Measurements from ENCODE around the gene SMIM20.

SMIM20 gene

GRCh38 chr4:25884031-25884782 lies 29.8 kb upstream of the SMIM20 start:
- peak overlapping the region; percentile 4 for H2AFZ ChIP-seq (ENCODE audit: low read depth, low read length, severe bottlenecking)
- H3K27ac ChIP-seq (ENCODE audit: low read depth, low read length) = peak overlapping the region; percentile 11
- peaks cover 25% of the 10 kb centered on the region for H3F3A ChIP-seq (ENCODE audit: insufficient read depth)
- H3K9me3 ChIP-seq (ENCODE audit: insufficient read depth, low read length) = no peaks in the 10 kb centered on the region
- no peaks in the 10 kb centered on the region for H3K9me2 ChIP-seq (replicated peaks; ENCODE audit: insufficient read depth, low read length)
- no peaks in the 10 kb centered on the region for H3K27me3 ChIP-seq (ENCODE audit: low read length)
- H3K36me3 ChIP-seq (ENCODE audit: low read length) = no peaks in the 10 kb centered on the region
- H3K4me2 ChIP-seq (ENCODE audit: low read depth, low read length, poor library complexity, severe bottlenecking) = peak overlapping the region; percentile 31
- no peaks in the 10 kb centered on the region for H3K79me2 ChIP-seq (ENCODE audit: insufficient read depth, low read length)
- H4K20me1 ChIP-seq (ENCODE audit: low read depth, low read length) = no peaks in the 10 kb centered on the region
- TF ChIP-seq, protein P1, sequence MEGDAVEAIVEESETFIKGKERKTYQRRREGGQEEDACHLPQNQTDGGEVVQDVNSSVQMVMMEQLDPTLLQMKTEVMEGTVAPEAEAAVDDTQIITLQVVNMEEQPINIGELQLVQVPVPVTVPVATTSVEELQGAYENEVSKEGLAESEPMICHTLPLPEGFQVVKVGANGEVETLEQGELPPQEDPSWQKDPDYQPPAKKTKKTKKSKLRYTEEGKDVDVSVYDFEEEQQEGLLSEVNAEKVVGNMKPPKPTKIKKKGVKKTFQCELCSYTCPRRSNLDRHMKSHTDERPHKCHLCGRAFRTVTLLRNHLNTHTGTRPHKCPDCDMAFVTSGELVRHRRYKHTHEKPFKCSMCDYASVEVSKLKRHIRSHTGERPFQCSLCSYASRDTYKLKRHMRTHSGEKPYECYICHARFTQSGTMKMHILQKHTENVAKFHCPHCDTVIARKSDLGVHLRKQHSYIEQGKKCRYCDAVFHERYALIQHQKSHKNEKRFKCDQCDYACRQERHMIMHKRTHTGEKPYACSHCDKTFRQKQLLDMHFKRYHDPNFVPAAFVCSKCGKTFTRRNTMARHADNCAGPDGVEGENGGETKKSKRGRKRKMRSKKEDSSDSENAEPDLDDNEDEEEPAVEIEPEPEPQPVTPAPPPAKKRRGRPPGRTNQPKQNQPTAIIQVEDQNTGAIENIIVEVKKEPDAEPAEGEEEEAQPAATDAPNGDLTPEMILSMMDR (IDR thresholded peaks at IDR 0.05; ENCODE audit: insufficient read depth, low read length, poor library complexity, severe bottlenecking) = no peak
- no peak overlapping the region for H3K4me3 ChIP-seq (ENCODE audit: insufficient read depth, low read length, poor library complexity, severe bottlenecking)
- peak overlapping the region; percentile 19; the same call in 1 of the 2 replicates for H3K9ac ChIP-seq (ENCODE audit: low read length)

DNA sequence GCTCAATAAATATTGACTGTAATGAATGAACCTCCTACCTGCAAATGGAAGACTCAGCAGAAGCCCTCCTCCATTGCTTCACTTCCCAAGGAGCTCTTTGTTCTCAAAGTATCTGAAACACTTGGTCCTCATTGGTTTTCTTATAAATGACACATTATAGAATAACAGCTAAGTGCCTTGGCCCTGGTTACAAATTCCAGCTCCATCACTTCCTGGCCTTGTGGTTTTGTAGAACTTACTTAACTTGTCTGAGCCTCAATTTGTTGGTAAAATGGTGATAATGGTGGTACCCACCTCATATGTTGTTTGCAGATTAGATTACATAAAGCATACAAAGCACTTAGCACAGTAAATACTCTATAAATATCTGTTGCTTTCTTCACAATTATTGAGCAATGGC lies 25.2 kb upstream of the SMIM20 start:
- no peak overlapping the region for H3K27ac ChIP-seq (ENCODE audit: low read depth, low read length)
- H3K27me3 ChIP-seq (ENCODE audit: low read length) = no peaks in the 10 kb centered on the region
- no peaks in the 10 kb centered on the region for H3K9me2 ChIP-seq (replicated peaks; ENCODE audit: insufficient read depth, low read length)
- no peaks in the 10 kb centered on the region for H3K9me3 ChIP-seq (ENCODE audit: insufficient read depth, low read length)
- no peaks in the 10 kb centered on the region for H4K20me1 ChIP-seq (ENCODE audit: low read depth, low read length)
- H3K9ac ChIP-seq (ENCODE audit: low read length) = no peak overlapping the region
- no peaks in the 10 kb centered on the region for H3F3A ChIP-seq (ENCODE audit: insufficient read depth)
- no peaks in the 10 kb centered on the region for H3K79me2 ChIP-seq (ENCODE audit: insufficient read depth, low read length)
- H3K4me2 ChIP-seq (ENCODE audit: low read depth, low read length, poor library complexity, severe bottlenecking) = no peak overlapping the region
- no peaks in the 10 kb centered on the region for H3K36me3 ChIP-seq (ENCODE audit: low read length)
- TF ChIP-seq EZH2phosphoT487 (conservative IDR thresholded peaks at IDR 0.05; ENCODE audit: low read length) = no peak
- TF ChIP-seq, protein P1 (IDR thresholded peaks at IDR 0.05; ENCODE audit: insufficient read depth, low read length, poor library complexity, severe bottlenecking) = no peak
- H3K4me3 ChIP-seq (ENCODE audit: insufficient read depth, low read length, poor library complexity, severe bottlenecking) = no peak overlapping the region
- H2AFZ ChIP-seq (ENCODE audit: low read depth, low read length, severe bottlenecking) = no peak overlapping the region

GRCh38 chr4:25889589-25890503 lies 24.2 kb upstream of the SMIM20 start:
- no peak overlapping the region for H2AFZ ChIP-seq (ENCODE audit: low read depth, low read length, severe bottlenecking)
- no peaks in the 10 kb centered on the region for H3K9me2 ChIP-seq (replicated peaks; ENCODE audit: insufficient read depth, low read length)
- no peaks in the 10 kb centered on the region for H3K9me3 ChIP-seq (ENCODE audit: insufficient read depth, low read length)
- TF ChIP-seq, protein P1 (IDR thresholded peaks at IDR 0.05; ENCODE audit: insufficient read depth, low read length, poor library complexity, severe bottlenecking) = no peak
- TF ChIP-seq EZH2phosphoT487 (conservative IDR thresholded peaks at IDR 0.05; ENCODE audit: low read length) = no peak
- H3K79me2 ChIP-seq (ENCODE audit: insufficient read depth, low read length) = no peaks in the 10 kb centered on the region
- no peak overlapping the region for H3K4me3 ChIP-seq (ENCODE audit: insufficient read depth, low read length, poor library complexity, severe bottlenecking)
- H3K27ac ChIP-seq (ENCODE audit: low read depth, low read length) = no peak overlapping the region
- no peaks in the 10 kb centered on the region for H3F3A ChIP-seq (ENCODE audit: insufficient read depth)
- no peaks in the 10 kb centered on the region for H3K27me3 ChIP-seq (ENCODE audit: low read length)
- H3K36me3 ChIP-seq (ENCODE audit: low read length) = no peaks in the 10 kb centered on the region
- no peaks in the 10 kb centered on the region for H4K20me1 ChIP-seq (ENCODE audit: low read depth, low read length)
- no peak overlapping the region for H3K9ac ChIP-seq (ENCODE audit: low read length)
- H3K4me2 ChIP-seq (ENCODE audit: low read depth, low read length, poor library complexity, severe bottlenecking) = no peak overlapping the region

Measured in SU-DHL-6 (cell line).